T1000 (cell line): ENCODE results near the gene TRAF7.
"Not testable (repeated sequence)": the region's sequence is repeated elsewhere in the genome, so short reads cannot be mapped to it uniquely, and the experiment has no call there.

Experiments used
- DNase-seq: peaks from one replicate; lab custom pipeline; 2025; ENCODE audit warnings: mixed read lengths; lab: John Stamatoyannopoulos, UW

TRAF7 gene

DNA sequence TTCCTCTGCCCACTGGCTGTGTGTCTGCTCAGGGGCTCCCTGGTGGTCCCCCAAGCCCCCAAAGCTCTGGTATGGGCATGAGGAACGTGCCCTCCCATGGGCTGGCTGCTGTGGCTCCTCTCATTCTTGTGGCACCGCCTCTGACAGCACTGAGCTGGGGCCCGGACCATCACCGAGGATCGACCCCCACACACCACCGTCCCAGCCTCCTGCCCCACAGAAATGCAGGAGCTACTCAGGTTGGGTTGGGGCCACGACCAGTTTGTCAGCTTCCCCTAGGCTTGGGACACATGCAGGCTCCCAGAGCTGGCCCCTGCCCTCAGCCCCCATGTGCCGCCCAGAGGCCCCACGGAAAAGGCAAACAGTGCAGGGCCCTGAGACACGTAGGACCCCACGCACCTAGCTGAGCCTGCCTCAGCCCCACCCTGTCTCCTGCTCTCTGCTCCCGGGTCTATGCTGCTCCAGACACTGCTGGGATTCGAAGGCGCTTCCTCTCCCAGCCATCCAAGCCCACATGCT, 44.1 kb downstream of the TRAF7 start:
- DNase-seq = no peak

DNA sequence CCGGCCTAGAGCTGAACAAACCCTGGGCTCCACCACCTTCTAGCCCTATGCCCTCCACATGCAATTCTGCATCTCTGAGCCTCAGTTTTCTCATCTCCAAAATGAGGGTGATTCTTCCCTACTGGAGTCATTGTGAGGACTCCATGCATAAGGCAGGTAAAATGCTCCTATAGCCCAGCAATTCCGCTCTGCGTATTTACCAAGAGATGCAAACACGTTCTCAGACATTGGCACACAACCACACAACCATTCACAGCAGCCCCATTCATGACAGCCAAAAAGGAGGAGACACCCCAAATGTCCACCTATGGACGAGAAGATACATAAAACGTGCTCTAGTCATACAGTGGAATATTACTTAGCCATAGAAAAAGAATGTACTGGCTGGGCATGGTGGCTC, 44.7 kb downstream of the TRAF7 start:
- DNase-seq = no peak

DNA sequence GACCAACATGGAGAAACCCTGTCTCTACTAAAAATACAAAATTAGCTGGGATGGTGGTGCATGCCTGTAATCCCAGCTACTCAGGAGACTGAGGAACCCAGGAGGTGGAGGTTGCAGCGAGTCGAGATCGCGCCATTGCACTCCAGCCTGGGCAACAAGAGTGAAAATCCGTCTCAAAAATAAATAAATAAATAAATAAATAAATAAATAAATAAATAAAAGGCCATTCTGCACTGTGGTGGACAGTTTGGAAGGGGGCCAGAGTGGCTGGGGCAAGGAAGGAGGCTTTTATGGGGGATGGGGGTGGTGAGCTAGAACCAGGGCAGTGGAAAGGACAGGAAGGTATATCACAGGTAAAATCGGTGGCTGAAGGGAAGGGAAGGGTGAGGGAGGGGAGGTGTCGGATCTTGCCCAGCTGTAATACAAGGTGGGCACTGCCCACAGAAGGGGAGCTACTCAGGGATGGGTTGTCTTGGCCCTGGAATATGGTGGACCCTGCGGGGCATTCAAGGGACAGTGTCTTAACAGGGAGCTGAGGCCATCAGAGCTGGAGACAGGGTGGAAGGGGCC, 47.6 kb downstream of the TRAF7 start:
- not testable (repeated sequence) for DNase-seq

DNA sequence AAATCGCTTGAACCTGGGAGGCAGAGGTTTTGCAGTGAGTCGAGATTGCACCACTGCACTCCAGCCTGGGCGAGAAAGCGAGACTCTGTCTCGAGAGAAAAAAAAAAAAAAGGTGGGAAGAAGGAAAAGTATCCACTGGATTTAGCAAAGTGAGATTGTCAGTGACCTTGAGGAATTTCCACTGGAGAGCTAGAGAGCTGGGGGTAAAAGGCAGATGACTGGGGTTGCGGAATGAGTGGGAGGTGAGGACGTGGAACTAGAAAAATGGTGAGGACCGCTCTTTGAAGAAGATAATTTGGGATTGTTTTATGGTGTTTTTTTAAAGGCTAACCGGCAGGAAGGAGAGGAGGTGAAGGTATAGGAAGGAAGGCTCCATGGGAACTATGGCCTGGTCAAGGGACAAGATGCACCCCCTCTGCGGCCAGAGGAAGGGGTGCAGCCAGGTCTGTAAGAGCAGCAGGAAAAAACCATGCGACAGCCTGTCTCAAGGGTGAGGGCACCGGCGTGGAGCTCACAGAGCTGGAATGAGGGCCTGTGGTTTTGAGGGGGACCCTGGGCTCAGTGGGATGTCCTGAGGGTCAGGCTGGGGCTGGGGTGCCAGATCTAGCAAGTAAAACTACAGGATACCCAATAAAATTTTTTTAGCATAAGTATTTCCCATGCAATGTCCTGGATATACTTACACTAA, 49.0 kb downstream of the TRAF7 start:
- no peak for DNase-seq

DNA sequence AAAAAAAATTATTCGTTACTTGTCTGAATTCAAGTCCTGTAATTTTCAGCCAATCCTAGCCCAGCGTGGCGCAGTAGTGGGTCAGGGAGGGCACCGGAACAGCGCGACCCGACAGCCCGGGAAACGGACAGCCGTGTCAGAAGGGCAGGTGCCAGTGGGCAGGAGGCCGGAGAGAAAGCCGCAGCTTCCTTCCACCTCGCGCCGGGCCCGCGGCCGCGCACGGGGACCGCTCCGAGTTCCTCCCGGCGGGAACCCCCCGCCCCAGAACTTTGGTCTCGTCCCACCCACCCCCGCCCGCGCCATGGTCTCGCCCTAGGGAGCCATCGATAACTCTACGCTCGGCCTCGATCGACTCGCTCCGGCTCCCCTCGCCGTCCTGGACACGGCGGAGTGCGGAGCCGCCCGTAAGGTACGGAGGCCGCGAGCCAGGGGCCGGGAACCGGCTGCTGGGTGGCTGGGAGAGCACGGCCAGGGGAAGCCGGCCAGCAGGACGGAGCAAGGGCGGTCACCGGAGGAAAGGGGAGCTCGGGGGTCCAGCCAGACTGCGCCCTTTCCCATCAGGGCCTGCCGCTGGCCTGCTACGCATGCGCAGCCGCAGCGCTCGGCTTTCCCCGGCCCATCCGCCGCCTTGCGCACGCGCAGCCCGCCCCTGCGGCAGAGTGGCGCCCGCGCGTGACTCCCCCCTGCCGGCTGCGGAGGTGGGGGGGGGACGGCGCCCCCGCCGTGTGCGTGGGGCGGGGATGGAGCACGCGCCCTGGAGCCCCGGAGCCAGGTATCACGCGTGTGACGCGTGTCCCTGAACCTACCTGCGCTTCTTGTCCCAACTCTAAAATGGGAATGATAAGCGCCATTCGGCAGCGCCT, 49.8 kb downstream of the TRAF7 start, which contains the start of gene MLST8:
TSS of gene MLST8 (plus strand) at position 351 of the 863 bp plus-strand sequence. CDS start 632 bp downstream, outside the sequence.
- DNase-seq = peak; percentile 90

DNA sequence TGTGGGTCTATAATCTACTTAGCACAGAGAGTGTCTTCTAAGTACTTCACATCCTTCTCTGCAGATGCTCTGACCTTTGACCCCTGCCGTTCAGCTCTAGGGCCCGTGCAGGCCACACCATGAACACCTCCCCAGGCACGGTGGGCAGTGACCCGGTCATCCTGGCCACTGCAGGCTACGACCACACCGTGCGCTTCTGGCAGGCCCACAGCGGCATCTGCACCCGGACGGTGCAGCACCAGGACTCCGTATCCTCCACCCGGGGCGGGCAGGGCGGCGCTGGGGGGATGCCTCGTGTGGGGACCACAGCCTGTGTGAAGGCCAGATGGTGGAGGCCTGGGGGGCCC, 50.4 kb downstream of the TRAF7 start:
- DNase-seq = no peak

DNA sequence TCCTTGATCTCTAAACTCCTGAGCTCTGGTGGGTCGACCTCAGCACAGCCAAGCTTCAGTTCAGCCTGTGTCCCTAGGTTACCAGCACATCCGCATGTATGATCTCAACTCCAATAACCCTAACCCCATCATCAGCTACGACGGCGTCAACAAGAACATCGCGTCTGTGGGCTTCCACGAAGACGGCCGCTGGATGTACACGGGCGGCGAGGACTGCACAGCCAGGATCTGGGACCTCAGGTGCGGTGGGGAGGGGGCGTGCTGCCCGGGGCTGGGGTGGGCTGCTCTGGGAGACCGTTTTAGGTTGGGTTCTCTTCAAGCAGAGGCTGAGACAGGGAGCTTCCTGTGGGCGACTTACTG, 50.8 kb downstream of the TRAF7 start:
- no peak for DNase-seq

DNA sequence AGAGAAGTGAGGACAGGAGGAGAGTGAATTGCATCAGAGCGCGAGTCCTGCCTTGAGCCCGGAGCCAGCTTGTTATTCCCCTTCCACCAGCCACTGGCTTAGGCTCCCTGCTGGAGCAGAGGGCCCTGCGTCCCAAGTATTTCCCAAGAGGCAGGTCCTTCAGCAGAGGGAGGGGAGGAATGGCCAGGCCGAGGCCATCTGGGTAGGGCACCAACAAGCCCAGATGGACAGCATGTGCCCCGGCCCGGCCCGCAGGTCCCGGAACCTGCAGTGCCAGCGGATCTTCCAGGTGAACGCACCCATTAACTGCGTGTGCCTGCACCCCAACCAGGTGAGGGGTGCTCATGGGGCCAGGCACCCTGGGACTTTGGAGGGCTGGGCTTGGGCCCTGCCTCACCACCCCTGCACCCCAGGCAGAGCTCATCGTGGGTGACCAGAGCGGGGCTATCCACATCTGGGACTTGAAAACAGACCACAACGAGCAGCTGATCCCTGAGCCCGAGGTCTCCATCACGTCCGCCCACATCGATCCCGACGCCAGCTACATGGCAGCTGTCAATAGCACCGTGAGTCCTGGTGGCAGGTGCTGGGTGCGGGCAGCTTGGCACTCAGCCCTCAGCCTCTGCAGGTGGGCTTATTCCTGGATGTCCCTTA, 51.3 kb downstream of the TRAF7 start:
- no peak for DNase-seq

DNA sequence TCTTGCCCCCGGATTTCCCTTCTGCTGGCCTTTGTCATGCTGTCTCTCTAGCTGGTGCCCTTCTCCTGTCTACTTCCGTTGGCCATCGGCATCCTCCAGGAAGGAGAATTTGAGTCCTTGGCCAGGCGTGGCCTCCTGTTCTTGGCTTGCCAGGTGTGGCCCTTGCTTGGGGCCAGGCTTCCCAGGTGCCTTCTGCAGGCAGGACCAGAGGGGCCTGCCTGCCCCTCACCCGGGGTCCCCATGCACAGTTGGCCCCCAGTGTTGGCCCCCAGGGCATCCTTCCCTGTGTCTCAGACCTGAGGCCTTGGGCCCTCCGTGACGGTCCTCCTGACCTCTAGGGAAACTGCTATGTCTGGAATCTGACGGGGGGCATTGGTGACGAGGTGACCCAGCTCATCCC, 52.3 kb downstream of the TRAF7 start:
- no peak for DNase-seq

DNA sequence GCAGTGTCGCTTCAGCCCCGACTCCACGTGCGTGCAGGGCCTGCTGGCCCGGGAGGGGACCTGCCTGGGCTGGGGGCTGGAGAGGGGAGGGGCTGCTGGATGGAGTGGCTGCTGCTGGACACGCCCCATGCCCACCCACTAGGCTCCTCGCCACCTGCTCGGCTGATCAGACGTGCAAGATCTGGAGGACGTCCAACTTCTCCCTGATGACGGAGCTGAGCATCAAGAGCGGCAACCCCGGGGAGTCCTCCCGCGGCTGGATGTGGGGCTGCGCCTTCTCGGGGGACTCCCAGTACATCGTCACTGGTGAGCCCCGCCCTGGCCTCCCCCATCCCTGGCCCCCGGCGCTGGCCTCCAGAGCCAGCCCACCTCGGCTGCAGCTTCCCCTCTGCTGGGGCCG, 52.7 kb downstream of the TRAF7 start:
- no peak for DNase-seq

DNA sequence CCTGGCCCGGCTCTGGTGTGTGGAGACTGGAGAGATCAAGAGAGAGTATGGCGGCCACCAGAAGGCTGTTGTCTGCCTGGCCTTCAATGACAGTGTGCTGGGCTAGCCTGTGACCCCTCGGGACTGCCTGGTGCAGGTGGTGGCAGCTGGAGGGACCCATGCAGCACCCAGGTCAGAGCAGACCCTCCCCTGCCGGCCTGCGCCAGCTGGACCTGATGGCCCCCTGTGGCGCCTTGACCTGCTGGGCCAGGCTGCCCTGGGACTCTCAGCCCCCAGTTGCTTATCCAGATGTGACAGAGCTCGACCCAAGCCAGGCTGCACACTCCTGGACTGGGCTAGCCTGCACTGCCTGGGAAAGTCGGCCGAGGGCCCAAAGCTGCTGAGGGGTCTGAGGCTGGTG, 53.2 kb downstream of the TRAF7 start:
- DNase-seq = no peak

DNA sequence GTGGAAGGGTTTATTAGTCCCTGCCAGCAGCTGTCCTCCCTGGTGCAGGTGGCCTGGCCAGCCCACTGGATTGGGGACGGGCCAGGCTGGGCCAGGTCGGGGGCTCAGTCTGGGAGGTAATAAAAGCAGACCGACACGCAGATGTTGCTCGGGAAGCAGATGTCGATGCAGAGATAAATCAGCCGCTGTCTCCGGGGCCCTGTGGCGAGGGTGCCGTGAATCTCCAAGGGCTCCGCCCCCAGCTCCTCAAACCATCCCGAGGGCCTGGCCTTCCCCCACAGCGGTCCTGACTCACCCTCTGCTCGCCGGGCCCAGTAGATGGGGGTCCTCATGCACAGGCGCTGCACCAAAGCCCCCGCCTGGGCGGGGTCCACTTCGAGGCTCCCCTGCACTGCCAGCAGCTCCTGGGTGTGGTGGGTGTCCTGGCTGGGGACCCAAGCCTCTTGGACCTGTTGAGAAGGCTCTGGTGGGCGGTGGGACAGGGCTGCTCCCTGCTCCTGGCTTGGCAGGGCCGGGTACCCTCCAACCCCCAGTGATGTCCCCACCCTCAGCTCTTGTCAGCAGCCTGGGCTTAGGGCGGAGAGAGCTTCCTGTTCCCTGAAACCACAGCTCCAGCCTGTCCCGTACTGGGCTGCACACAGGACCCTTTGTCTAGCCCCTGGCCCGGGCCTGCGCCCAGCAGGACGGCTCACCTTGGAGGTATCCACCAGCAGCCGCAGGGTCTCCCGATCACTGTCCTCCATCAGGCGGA, 53.9 kb downstream of the TRAF7 start:
- no peak for DNase-seq

DNA sequence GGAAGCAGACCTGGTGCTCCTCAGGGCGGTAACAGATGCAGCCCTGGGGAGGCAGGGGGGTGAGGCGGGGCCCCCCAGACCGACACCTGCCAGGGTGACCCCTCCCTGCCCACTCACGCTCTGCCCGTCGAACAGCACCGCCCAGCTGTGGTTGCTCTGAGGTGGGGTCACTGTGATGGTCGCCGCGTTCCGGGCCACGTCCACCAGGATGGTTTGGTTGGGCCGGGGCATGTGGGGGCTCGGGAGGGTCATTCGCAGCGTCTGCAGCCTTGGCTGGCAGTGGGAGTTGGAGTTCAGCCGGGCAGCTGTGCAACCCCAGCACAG, 54.4 kb downstream of the TRAF7 start:
- no peak for DNase-seq

DNA sequence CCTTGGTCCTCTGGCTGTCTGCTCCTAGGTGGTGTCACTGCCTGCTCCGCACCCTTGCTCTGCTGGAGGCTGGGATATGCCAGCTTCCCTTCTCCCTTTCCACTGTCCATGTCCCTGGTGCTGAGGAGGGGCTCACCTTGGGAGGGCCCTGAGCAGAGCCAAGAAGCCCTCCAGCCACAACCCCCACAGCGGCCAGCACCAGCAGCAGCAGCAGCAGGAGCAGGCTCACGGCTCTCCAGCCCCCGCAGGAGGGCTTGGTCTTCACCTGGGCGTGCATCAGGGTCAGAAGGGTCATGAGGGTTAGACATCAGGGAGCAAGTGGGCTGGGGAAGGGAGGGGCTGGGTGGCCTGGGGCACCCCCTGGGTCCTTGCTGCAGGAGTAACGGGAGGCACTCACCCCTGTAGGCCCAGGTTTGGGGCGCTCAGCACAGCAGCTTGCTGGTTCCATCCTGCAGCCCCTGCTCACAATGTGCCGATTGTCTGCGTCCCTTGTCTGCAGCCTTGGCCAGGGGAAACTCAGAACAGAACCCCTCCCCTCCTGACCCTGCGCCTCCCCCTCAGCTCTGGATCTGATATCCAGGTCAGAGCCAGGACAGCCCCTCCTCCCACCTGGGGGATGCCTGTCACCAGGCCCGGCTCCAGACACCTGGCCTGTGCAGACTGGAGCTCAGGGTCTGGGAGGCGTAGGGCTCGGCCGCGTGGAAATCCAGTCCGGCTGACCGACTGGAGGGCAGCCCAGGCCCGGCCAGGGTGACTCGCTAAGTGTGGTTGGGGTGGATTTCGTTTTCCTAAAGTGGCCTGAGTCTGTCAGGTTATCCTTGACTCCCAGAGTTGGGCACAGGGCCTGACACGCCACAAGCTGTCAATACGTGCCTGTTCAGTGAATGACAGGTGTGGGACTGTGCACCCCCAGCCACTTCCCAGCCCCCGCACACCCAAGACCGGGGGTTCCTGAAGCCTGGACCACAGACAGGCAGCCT, 55.1 kb downstream of the TRAF7 start, which contains the start of gene BRICD5:
TSS of gene BRICD5 (minus strand) at position 478 of the 980 bp plus-strand sequence. CDS start at position 448, 30 bp downstream.
- DNase-seq = no peak

DNA sequence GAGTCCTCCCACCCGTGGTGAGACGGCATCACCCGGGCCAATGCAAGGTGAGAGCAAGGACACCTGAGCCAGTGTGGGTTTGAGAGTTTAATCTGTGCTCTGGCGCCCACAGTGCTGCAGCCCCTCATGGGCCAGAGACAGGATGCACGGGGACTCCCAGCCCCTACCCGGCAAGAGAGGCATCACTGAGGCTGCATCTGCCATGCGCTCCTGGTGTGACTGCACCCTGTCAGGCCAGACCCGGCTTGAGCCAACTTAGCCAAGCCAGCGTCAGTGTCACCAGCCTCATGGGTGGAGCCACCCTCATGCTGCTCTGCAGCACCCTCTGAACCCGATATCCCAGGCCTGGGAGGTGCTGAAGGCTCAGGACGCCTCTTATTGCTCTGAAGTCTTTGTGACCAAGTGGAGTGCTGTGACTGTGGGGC, 56.4 kb downstream of the TRAF7 start:
- DNase-seq = no peak

DNA sequence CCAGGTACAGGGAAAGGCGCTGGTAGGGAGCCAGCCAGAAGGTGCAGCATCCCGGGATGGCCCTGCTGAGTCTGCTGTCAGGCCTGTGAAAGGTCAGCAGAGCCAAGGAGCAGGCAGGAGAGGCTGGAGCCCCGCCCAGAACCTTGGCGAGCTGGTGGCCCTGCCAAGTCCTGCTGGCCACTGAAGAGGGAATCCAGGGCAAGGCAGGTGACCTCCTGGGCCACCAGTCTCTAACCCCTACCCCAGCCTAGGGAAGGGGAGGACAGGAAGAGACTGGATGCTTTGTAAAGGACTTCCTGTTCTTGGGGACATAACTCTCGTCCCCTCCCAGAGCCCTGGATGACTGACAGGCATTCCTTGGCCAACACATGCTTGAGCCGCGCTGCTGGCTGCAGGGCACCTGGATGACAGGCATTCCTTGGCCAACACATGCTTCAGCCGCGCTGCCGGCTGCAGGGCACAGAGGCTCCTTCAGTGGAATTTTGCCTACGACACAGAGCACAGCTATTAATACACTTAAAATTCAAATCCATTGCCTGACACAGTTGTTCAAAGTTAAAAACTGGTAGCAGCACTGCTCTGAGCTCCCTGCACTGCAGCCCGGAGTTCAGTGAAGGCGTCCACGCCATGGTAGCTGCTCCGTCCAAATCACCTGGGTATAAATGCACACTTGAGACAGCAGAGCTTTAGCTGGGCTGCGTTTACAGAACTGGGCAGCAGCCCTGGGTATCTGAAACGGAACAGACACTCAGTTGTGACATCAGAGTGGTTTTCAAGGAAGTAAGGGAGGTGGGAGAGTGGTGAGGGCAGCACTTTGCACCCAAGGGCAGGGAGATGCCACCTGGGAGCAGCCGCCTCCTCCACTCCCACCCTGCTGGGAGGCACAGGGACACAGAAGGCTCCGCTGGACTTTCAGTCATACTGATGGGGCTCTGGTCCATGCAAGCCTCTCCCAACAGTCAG, 57.1 kb downstream of the TRAF7 start:
- no peak for DNase-seq

DNA sequence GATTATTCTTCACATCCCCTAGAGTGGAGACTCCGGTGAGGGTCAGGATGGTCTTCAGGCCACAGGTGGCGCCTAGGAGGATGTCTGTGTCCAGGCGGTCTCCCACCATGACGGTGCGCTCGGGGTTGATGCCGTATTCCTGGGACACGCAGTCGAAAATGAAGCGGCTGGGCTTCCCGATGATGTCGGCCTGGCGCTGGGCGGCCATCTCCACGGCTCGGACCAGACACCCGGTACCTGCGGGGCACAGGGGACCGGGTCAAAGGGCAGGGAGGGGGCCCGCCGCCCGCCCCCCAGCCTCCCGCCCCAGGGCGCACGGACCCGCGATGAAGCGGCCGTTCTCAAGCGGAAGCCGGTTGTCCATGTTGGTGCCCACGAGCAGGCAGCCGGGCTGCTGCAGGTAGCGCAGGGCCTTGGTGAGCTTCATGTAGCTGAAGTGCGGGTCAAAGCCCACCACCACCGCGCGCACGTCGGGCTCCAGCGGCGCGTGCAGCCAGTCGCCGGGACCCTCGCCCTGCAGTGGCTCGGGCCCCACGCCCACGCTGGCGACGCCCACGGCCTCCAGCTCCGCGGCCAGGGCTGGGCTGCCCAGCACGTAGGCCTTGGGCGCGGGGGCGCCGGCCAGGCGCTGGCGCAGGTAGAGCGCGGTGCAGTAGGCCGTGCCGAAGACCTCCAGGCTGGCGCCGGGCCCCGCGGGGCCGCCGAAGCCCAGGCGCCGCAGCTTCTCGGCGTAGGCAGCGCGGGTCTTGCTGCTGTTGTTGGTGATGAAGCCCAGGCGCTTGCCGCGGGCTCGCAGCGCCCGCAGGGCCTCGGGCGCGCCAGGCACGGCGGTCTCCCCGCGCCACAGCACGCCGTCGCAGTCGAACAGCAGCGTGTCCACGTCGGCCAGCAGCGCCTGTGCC, 58.5 kb downstream of the TRAF7 start:
- DNase-seq = no peak

DNA sequence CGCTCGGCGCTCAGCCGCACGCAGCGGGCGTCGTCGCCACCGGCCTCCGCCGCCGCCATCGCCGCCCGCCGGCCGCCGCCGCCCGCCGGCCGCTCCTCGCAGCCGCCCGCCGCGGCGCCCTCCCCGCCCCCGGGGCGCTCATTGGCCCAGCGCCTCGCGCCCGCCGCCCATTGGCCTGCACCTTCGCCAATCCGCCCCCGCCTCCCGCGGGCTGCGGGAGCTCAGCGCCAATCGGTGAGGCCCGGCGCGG, 59.1 kb downstream of the TRAF7 start, which contains the start of gene PGP:
TSS of gene PGP (minus strand) at position 122 of the 250 bp plus-strand sequence. CDS start at position 59, 63 bp downstream.
- DNase-seq = no peak
